H1 (cell line): ENCODE measurements around the gene NBL1. TPM values are rescaled to one million over a fixed set of nuclear protein-coding genes. Genes with fewer than 3 reads are reported as not detected.

Experiments
- CTCF ChIA-PET: fragments of 300-600 bp; sonication (Branson Sonifier 250); formaldehyde crosslinking; loops from one replicate; lab custom pipeline; 2021; ENCODE audit not compliant: partially characterized antibody; lab: Charles Lee
- POLR2A ChIA-PET: fragments of 300-600 bp; sonication (Branson Sonifier 250); formaldehyde crosslinking; loops from one replicate; lab custom pipeline; 2021; ENCODE audit warnings: inconsistent platforms; ENCODE audit not compliant: partially characterized antibody; lab: Charles Lee
- DNase-seq, 2 experiments: peaks; one replicate each; pipeline versions ENCODE4 v3.0.0 to v3.0.0-alpha.2; 2010 to 2022; ENCODE audit warnings: low spot score in 2 of 2, low read depth in 1 of 2, mixed read lengths in 1 of 2
- FAIRE-seq: peaks from 2 replicates; lab custom pipeline; 2011; peaks lifted over from hg19 to GRCh38; lab: Jason Lieb, UNC
- H2AFZ ChIP-seq: 2 replicates; pipeline ENCODE4 v1.8.1; 2012; ENCODE audit warnings: low read length, inconsistent platforms
- H2AK5ac ChIP-seq: 2 replicates; pipeline ENCODE4 v1.6.1; 2013; ENCODE audit warnings: low read depth, low read length
- H2BK120ac ChIP-seq: replicated peaks from 2 replicates; pipeline ENCODE3; 2013; ENCODE audit warnings: low read depth, low read length, inconsistent platforms
- H2BK12ac ChIP-seq: 2 replicates; pipeline ENCODE4 v1.6.1; 2013; ENCODE audit warnings: low read depth, low read length
- H2BK15ac ChIP-seq: 2 replicates; pipeline ENCODE4 v1.6.1; 2013; ENCODE audit warnings: low read length
- H2BK20ac ChIP-seq: 2 replicates; pipeline ENCODE4 v1.6.1; 2013; ENCODE audit warnings: low read length
- H2BK5ac ChIP-seq: 2 replicates; pipeline ENCODE4 v1.6.1; 2013; ENCODE audit warnings: low read depth, low read length
- H3K14ac ChIP-seq: 2 replicates; pipeline ENCODE4 v1.6.1; 2013; ENCODE audit warnings: inconsistent platforms; ENCODE audit not compliant: insufficient read length
- H3K18ac ChIP-seq: 2 replicates; pipeline ENCODE4 v1.6.1; 2013; ENCODE audit warnings: low read length; ENCODE audit errors: extremely low read depth
- H3K23ac ChIP-seq: 2 replicates; pipeline ENCODE4 v1.6.1; 2013; ENCODE audit warnings: inconsistent platforms; ENCODE audit not compliant: insufficient read length
- H3K23me2 ChIP-seq: 2 replicates; pipeline ENCODE4 v1.6.1; 2013; ENCODE audit warnings: low read depth, low read length
- H3K27ac ChIP-seq: 2 replicates; pipeline ENCODE4 v1.6.1; 2011; ENCODE audit warnings: low read depth, low read length, inconsistent platforms
- H3K27me3 ChIP-seq, 4 experiments: replicated peaks in 1 of 4; 1 replicate in 1 of 4; 2 replicates in 3 of 4; pipeline versions ENCODE4 v1.6.1 to v1.8.1; 2011 to 2013; ENCODE audit warnings: low read length in 3 of 4, mild to moderate bottlenecking in 3 of 4, inconsistent platforms in 2 of 4, mixed read lengths in 2 of 4, moderate library complexity in 1 of 4; ENCODE audit not compliant: control insufficient read depth in 3 of 4, insufficient read depth in 3 of 4; ENCODE audit errors: extremely low read depth in 1 of 4
- H3K36me3 ChIP-seq, 4 experiments: 2 replicates each; pipeline versions ENCODE4 v1.6.1 to v1.8.1; 2011 to 2013; ENCODE audit warnings: mild to moderate bottlenecking in 4 of 4, low read length in 3 of 4, moderate library complexity in 2 of 4, control low read depth in 1 of 4, inconsistent platforms in 1 of 4; ENCODE audit not compliant: insufficient read depth in 4 of 4, control insufficient read depth in 2 of 4
- H3K4ac ChIP-seq: replicated peaks from 2 replicates; pipeline ENCODE3; 2013; ENCODE audit warnings: low read length, low read depth, mixed read lengths, inconsistent platforms; ENCODE audit not compliant: insufficient read length
- H3K4me1 ChIP-seq, 4 experiments: replicated peaks in 1 of 4; 1 replicate in 1 of 4; 2 replicates in 3 of 4; pipeline versions ENCODE4 v1.6.1 to v1.8.1; 2011 to 2013; ENCODE audit warnings: low read length in 3 of 4, inconsistent platforms in 2 of 4, mixed read lengths in 1 of 4; ENCODE audit not compliant: insufficient read depth in 4 of 4, control insufficient read depth in 3 of 4
- H3K4me2 ChIP-seq, 2 experiments: 2 replicates each; pipeline versions ENCODE4 v1.6.1 to v1.8.1; 2011 to 2013; ENCODE audit warnings: low read depth in 2 of 2, low read length in 2 of 2, control low read depth in 1 of 2, inconsistent platforms in 1 of 2, mild to moderate bottlenecking in 1 of 2; ENCODE audit not compliant: insufficient read depth in 1 of 2
- H3K4me3 ChIP-seq, 4 experiments: fragments of 200-600, 300-600 bp in 1 of 4; sonication (generic), shearing (Covaris generic), sonication (Bioruptor Twin) in 1 of 4; 2 replicates each; pipeline versions ENCODE4 v1.5.1 to v1.8.1; 2011 to 2016; ENCODE audit warnings: low read length in 4 of 4, low read depth in 3 of 4, control low read depth in 2 of 4, inconsistent platforms in 2 of 4, mild to moderate bottlenecking in 2 of 4, mixed read lengths in 1 of 4, moderate library complexity in 1 of 4; ENCODE audit not compliant: insufficient read depth in 2 of 4; ENCODE audit errors: extremely low read depth in 1 of 4
- H3K56ac ChIP-seq: replicated peaks from 2 replicates; pipeline ENCODE3; 2013; ENCODE audit warnings: low read depth, mild to moderate bottlenecking, mixed read lengths, low read length, inconsistent platforms; ENCODE audit not compliant: insufficient read length
- H3K79me1 ChIP-seq: 2 replicates; pipeline ENCODE4 v1.6.1; 2013; ENCODE audit warnings: low read depth, low read length, control low read depth
- H3K79me2 ChIP-seq, 2 experiments: 2 replicates each; pipeline versions ENCODE4 v1.6.1 to v1.8.1; 2012 to 2013; ENCODE audit warnings: low read length in 2 of 2, mild to moderate bottlenecking in 2 of 2, inconsistent platforms in 1 of 2; ENCODE audit not compliant: insufficient read depth in 2 of 2, control insufficient read depth in 1 of 2
- H3K9ac ChIP-seq, 4 experiments: replicated peaks in 1 of 4; 1 replicate in 1 of 4; 2 replicates in 3 of 4; pipeline versions ENCODE4 v1.6.1 to v1.8.1; 2011 to 2013; ENCODE audit warnings: low read depth in 3 of 4, low read length in 3 of 4, control low read depth in 2 of 4, mild to moderate bottlenecking in 2 of 4, moderate library complexity in 2 of 4, inconsistent platforms in 1 of 4; ENCODE audit errors: extremely low read depth in 1 of 4
- H3K9me3 ChIP-seq, 2 experiments: 2 replicates each; pipeline versions ENCODE4 v1.6.1 to v1.8.1; 2012 to 2013; ENCODE audit warnings: mild to moderate bottlenecking in 2 of 2, moderate library complexity in 2 of 2, control low read depth in 1 of 2, inconsistent platforms in 1 of 2, low read depth in 1 of 2, low read length in 1 of 2, mixed read lengths in 1 of 2; ENCODE audit not compliant: insufficient read depth in 2 of 2
- H4K20me1 ChIP-seq, 2 experiments: replicated peaks in 1 of 2; 2 replicates each; pipeline versions ENCODE3 to v1.8.1; 2011 to 2013; ENCODE audit warnings: inconsistent platforms in 2 of 2, low read length in 2 of 2, mild to moderate bottlenecking in 1 of 2; ENCODE audit not compliant: insufficient read depth in 2 of 2, control insufficient read depth in 1 of 2
- H4K5ac ChIP-seq: 2 replicates; pipeline ENCODE4 v1.6.1; 2013; ENCODE audit warnings: low read length, low read depth, mixed read lengths, inconsistent platforms; ENCODE audit not compliant: insufficient read length
- H4K8ac ChIP-seq: 2 replicates; pipeline ENCODE4 v1.8.0; 2013; ENCODE audit warnings: mild to moderate bottlenecking, moderate library complexity, low read length, inconsistent platforms; ENCODE audit not compliant: insufficient read depth; ENCODE audit errors: extremely low read depth
- H4K91ac ChIP-seq: replicated peaks from 2 replicates; pipeline ENCODE3; 2013; ENCODE audit warnings: low read length, mixed read lengths, inconsistent platforms; ENCODE audit not compliant: insufficient read length
- CTBP2 ChIP-seq: IDR thresholded peaks from 2 replicates; pipeline ENCODE4 v1.7.0; 2011; ENCODE audit warnings: borderline replicate concordance, mild to moderate bottlenecking, moderate library complexity, mixed read lengths, low read length; ENCODE audit not compliant: insufficient read depth, insufficient read length
- EZH2 ChIP-seq: fragments of 200-600 bp; sonication (generic); IDR thresholded peaks from 2 replicates; pipeline ENCODE4 v1.7.1; 2012; ENCODE audit warnings: low read depth, mild to moderate bottlenecking, moderate library complexity, low read length, inconsistent platforms; ENCODE audit not compliant: severe bottlenecking
- RAD21 ChIP-seq, 2 experiments: IDR thresholded peaks in 1 of 2; conservative IDR thresholded peaks in 1 of 2; 2 replicates each; pipeline ENCODE4 v1.6.1; 2011; ENCODE audit warnings: low read depth in 2 of 2, low read length in 2 of 2, improper control_type of control experiment in 1 of 2, inconsistent platforms in 1 of 2, mild to moderate bottlenecking in 1 of 2, moderate library complexity in 1 of 2
- WGBS, 2 experiments: shearing (Covaris generic) in 1 of 2; methylation state at CpG; one replicate each; pipeline versions ENCODE4 v1.1.6 to v1.1.7; 2013 to 2015; ENCODE audit warnings: low lambda C conversion rate in 2 of 2, mixed read lengths in 2 of 2, inconsistent platforms in 1 of 2, low coverage in 1 of 2, missing lambda C conversion rate in 1 of 2; ENCODE audit not compliant: insufficient replicate concordance in 2 of 2, insufficient coverage in 1 of 2, insufficient read length in 1 of 2; ENCODE audit errors: extremely low coverage in 1 of 2, missing lambda C conversion rate in 1 of 2; 5-methylcytosine and 5-hydroxymethylcytosine counted together
- polyA plus RNA-seq, 7 experiments: library from polyadenylated mRNA; depleted of rRNA in 3 of 7; stranded (reverse) in 5 of 7; unstranded in 2 of 7; fragments of >200 nt in 5 of 7; fragments of 200-250 nt in 2 of 7; gene quantifications; 1 replicate in 5 of 7; 2 replicates in 1 of 7; 4 replicates in 1 of 7; pipeline versions ENCODE4 v1.2.1 to v1.2.3, GENCODE V29; 2011 to 2013; ENCODE audit warnings: missing spikeins in 2 of 7, mixed read lengths in 2 of 7
- total RNA-seq: library from RNA; stranded (reverse); fragmentation: NEBNext Ultra II Directional; extraction: Animal tissue kit (Norgen Biotek cat#: 25700); gene quantifications from 2 replicates; pipeline ENCODE4 v1.2.1, GENCODE V29; 2021

Gene NBL1
- total and polyA plus RNA-seq, 2 of the 8 experiments (the other 6 are each of a cell fraction or from before 2014, with no cell fraction given), result 8.7 to 9.7 TPM

- H3K23ac ChIP-seq, result no peak overlapping the region
- no peaks in the 10 kb centered on the region for H3K9me3 ChIP-seq
- no peak overlapping the region for H3K18ac ChIP-seq
- CTCF ChIA-PET, result no interaction called here
- FAIRE-seq, result no peak
- H2BK12ac ChIP-seq, result no peak overlapping the region
- H4K8ac ChIP-seq, result no peak overlapping the region
- no peak overlapping the region for H3K4ac ChIP-seq
- peaks cover 0 to 15% (median 14%) of the 10 kb centered on the region in 4 experiments; a peak in 7 of 8 replicates for H3K36me3 ChIP-seq
- no peaks in the 10 kb centered on the region for H3K23me2 ChIP-seq
- no peak overlapping the region for H2BK15ac ChIP-seq
- H3K4me3 ChIP-seq, result no peak overlapping the region
- H2AFZ ChIP-seq, result no peak overlapping the region
- H3K27ac ChIP-seq, result no peak overlapping the region
- H4K20me1 ChIP-seq, result peaks cover 0 to 2% of the 10 kb centered on the region in 2 experiments
- H3K9ac ChIP-seq, result no peak overlapping the region
- H2AK5ac ChIP-seq, result no peak overlapping the region
- no peak for DNase-seq
- no peak overlapping the region for H2BK5ac ChIP-seq
- no peak overlapping the region for H4K5ac ChIP-seq
- TF ChIP-seq EZH2 (no peak), RAD21 (IDR thresholded peaks at IDR 0.05 in 1 of 2, conservative IDR thresholded peaks at IDR 0.05 in 1 of 2; ENCODE audit: low read depth in 2 of 2, low read length in 2 of 2) (no peak), CTBP2 (no peak)
- POLR2A ChIA-PET, result no interaction called here
- H3K14ac ChIP-seq, result no peak overlapping the region
- no peaks in the 10 kb centered on the region; the same call in 1 of the 2 replicates for H3K79me1 ChIP-seq
- no peak overlapping the region for H4K91ac ChIP-seq
- peaks cover 0 to 10% (median 2%) of the 10 kb centered on the region in 4 experiments; a peak in 3 of 7 replicates for H3K4me1 ChIP-seq
- no peak overlapping the region for H2BK120ac ChIP-seq
- 84% methylated on average over 1 of the region's 1 CpG; no CpG with 5 or more reads in 1 of the 2 experiments for WGBS, 2 experiments
- H3K4me2 ChIP-seq, result no peak overlapping the region
- H3K27me3 ChIP-seq, result no peaks in the 10 kb centered on the region
- no peak overlapping the region for H2BK20ac ChIP-seq
- no peak overlapping the region for H3K56ac ChIP-seq
- peaks cover 0 to 26% of the 10 kb centered on the region in 2 experiments; a peak in 2 of 4 replicates for H3K79me2 ChIP-seq
These were observed 21.9 kb upstream of the NBL1 start for GRCh38 chr1:19622204-19622603.
